Measurements from ENCODE around the gene BNIPL. TPM values are rescaled to one million over a fixed set of nuclear protein-coding genes. Genes with fewer than 3 reads are reported as not detected.

The BNIPL gene
- total and polyA plus RNA-seq, 2 donors from 2014 or later = 0.54 to 3.1 TPM

GRCh38 chr1:150999926-151000325, 36.5 kb upstream of the BNIPL start:
- DNase-seq (no peak), FAIRE-seq (no peak)
- H3K27me3 ChIP-seq (ENCODE audit: control insufficient read depth, insufficient read depth, low read length) = no peaks in the 10 kb centered on the region
- H3K9me3 ChIP-seq (ENCODE audit: control insufficient read depth in 2 of 3, insufficient read depth in 1 of 3, low read length in 3 of 3) = no peaks in the 10 kb centered on the region
- intact Hi-C loops (cut with DNase I) = no loop called here
- H3K27ac ChIP-seq (ENCODE audit: low read depth in 2 of 2, low read length in 2 of 2) = no peak overlapping the region
- TF ChIP-seq, protein P1, sequence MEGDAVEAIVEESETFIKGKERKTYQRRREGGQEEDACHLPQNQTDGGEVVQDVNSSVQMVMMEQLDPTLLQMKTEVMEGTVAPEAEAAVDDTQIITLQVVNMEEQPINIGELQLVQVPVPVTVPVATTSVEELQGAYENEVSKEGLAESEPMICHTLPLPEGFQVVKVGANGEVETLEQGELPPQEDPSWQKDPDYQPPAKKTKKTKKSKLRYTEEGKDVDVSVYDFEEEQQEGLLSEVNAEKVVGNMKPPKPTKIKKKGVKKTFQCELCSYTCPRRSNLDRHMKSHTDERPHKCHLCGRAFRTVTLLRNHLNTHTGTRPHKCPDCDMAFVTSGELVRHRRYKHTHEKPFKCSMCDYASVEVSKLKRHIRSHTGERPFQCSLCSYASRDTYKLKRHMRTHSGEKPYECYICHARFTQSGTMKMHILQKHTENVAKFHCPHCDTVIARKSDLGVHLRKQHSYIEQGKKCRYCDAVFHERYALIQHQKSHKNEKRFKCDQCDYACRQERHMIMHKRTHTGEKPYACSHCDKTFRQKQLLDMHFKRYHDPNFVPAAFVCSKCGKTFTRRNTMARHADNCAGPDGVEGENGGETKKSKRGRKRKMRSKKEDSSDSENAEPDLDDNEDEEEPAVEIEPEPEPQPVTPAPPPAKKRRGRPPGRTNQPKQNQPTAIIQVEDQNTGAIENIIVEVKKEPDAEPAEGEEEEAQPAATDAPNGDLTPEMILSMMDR (IDR thresholded peaks at IDR 0.05; ENCODE audit: borderline replicate concordance, extremely low read depth, insufficient read depth) = no peak
- H3K36me3 ChIP-seq (ENCODE audit: control insufficient read depth in 2 of 3, insufficient read depth in 3 of 3, low read length in 3 of 3) = peaks cover 0 to 46% (median 18%) of the 10 kb centered on the region in 3 donors
- H3K4me3 ChIP-seq (ENCODE audit: low read length in 3 of 3) = no peak overlapping the region
- peaks cover 4 to 23% (median 11%) of the 10 kb centered on the region in 3 donors for H3K4me1 ChIP-seq (ENCODE audit: control insufficient read depth in 2 of 3, insufficient read depth in 2 of 3, low read depth in 1 of 3, low read length in 3 of 3)
- H3K9ac ChIP-seq (ENCODE audit: low read length in 3 of 3) = no peak overlapping the region

DNA sequence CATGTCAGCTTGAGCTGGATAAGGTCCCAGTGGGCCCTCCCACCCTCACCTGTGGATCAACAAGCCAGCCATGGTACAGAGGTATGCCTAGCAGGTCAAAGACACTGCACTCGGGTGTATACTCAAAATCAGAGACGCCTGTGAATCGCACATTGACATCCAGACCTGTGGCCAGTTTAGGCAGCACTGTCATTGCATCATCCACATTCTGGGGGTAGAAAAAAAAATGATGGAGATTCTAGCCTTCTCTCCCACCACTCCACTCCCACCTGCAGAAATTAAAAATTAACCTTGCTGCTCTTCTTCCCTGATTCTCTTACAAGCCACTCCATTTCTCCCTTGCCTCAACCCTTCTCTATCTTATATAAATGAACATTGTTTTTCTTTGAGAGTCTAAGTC, 36.0 kb upstream of the BNIPL start:
- TF ChIP-seq, protein P1 (IDR thresholded peaks at IDR 0.05; ENCODE audit: borderline replicate concordance, extremely low read depth, insufficient read depth) = no peak
- Histone ChIP-seq H3K9me3 (ENCODE audit: control insufficient read depth in 2 of 3, insufficient read depth in 1 of 3, low read length in 3 of 3) (no peaks in the 10 kb centered on the region), H3K27me3 (ENCODE audit: control insufficient read depth, insufficient read depth, low read length) (no peaks in the 10 kb centered on the region), H3K9ac (ENCODE audit: low read length in 3 of 3) (no peak overlapping the region), H3K4me1 (ENCODE audit: control insufficient read depth in 2 of 3, insufficient read depth in 2 of 3, low read depth in 1 of 3, low read length in 3 of 3) (peaks cover 4 to 23% (median 11%) of the 10 kb centered on the region in 3 donors), H3K4me3 (ENCODE audit: low read length in 3 of 3) (no peak overlapping the region), H3K27ac (ENCODE audit: low read depth in 2 of 2, low read length in 2 of 2) (no peak overlapping the region), H3K36me3 (ENCODE audit: control insufficient read depth in 2 of 3, insufficient read depth in 3 of 3, low read length in 3 of 3) (peaks cover 0 to 42% (median 18%) of the 10 kb centered on the region in 3 donors)
- no peak for FAIRE-seq
- no peak for DNase-seq
- intact Hi-C loops (cut with DNase I) = no loop called here

DNA sequence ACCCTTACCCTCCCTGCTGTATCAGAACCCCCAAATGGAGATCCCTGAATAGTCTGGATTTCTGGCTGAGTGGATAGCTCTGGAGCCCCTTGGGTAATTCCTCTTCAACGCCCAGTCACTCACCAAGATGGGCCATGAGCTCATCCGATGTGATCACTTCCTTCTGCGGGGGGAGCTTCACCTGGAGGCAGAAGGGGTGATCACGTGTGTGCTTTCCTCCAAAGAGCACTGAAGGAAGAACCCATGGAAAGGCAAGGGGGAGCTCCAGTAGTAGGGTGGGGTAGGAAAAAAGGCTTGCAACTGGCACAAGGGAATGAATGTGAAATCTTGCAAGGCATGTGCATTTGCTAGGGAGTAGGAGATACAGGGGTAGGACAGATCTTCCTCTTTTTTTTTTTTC, 34.8 kb upstream of the BNIPL start:
- Histone ChIP-seq H3K9me3 (ENCODE audit: control insufficient read depth in 2 of 3, insufficient read depth in 1 of 3, low read length in 3 of 3) (no peaks in the 10 kb centered on the region), H3K27me3 (ENCODE audit: control insufficient read depth, insufficient read depth, low read length) (no peaks in the 10 kb centered on the region), H3K4me3 (ENCODE audit: low read length in 3 of 3) (no peak overlapping the region), H3K9ac (ENCODE audit: low read length in 3 of 3) (no peak overlapping the region), H3K4me1 (ENCODE audit: control insufficient read depth in 2 of 3, insufficient read depth in 2 of 3, low read depth in 1 of 3, low read length in 3 of 3) (peaks cover 4 to 20% (median 11%) of the 10 kb centered on the region in 3 donors), H3K27ac (ENCODE audit: low read depth in 2 of 2, low read length in 2 of 2) (no peak overlapping the region), H3K36me3 (ENCODE audit: control insufficient read depth in 2 of 3, insufficient read depth in 3 of 3, low read length in 3 of 3) (peaks cover 0 to 41% (median 18%) of the 10 kb centered on the region in 3 donors)
- TF ChIP-seq, protein P1 (IDR thresholded peaks at IDR 0.05; ENCODE audit: borderline replicate concordance, extremely low read depth, insufficient read depth) = no peak
- FAIRE-seq (no peak), DNase-seq (no peak)
- intact Hi-C loops (cut with DNase I) = no loop called here

DNA sequence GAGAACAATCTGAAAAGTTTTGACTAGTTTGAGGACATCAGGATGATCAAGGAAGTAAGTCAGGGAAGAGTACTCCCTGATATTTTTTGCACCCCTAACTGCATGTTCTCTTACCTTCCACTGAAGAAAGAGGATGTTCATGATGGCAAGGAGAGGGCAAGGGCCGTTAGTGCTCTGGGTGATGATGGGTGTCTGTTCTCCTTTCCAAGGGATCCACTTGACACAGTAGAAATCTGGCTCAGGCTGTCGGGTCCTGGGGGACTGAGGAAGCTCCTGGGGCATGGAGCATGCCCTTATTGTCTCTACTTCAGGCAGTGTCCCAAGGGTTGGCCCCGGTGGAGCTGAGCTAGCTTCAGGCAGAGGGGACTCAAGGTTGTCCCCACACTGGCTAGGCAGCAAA, 34.3 kb upstream of the BNIPL start:
- intact Hi-C loops (cut with DNase I) = no loop called here
- peaks cover 0 to 37% (median 18%) of the 10 kb centered on the region in 3 donors for H3K36me3 ChIP-seq (ENCODE audit: control insufficient read depth in 2 of 3, insufficient read depth in 3 of 3, low read length in 3 of 3)

More for the DNA sequence above, 34.3 kb upstream of the BNIPL start:
- Histone ChIP-seq H3K9me3 (ENCODE audit: control insufficient read depth in 2 of 3, insufficient read depth in 1 of 3, low read length in 3 of 3) (no peaks in the 10 kb centered on the region), H3K9ac (ENCODE audit: low read length in 3 of 3) (no peak overlapping the region), H3K27me3 (ENCODE audit: control insufficient read depth, insufficient read depth, low read length) (no peaks in the 10 kb centered on the region), H3K4me1 (ENCODE audit: control insufficient read depth in 2 of 3, insufficient read depth in 2 of 3, low read depth in 1 of 3, low read length in 3 of 3) (peaks cover 4 to 20% (median 11%) of the 10 kb centered on the region in 3 donors), H3K4me3 (ENCODE audit: low read length in 3 of 3) (no peak overlapping the region), H3K27ac (ENCODE audit: low read depth in 2 of 2, low read length in 2 of 2) (peak overlapping the region in 1 of 2 donors; percentile 35)
- TF ChIP-seq, protein P1 (IDR thresholded peaks at IDR 0.05; ENCODE audit: borderline replicate concordance, extremely low read depth, insufficient read depth) = no peak
- FAIRE-seq = no peak
- no peak for DNase-seq
